ENCODE measurements around the gene STK32B.

STK32B gene

GRCh38 chr4:5515646-5516045 is 464.4 kb downstream of the STK32B start:
- no peaks in the 10 kb centered on the region for H3K36me3 ChIP-seq (ENCODE audit: control insufficient read depth in 2 of 2, insufficient read depth in 1 of 2, low read length in 2 of 2)
- no peaks in the 10 kb centered on the region for H3K4me1 ChIP-seq (ENCODE audit: control insufficient read depth, insufficient read depth, low read length)
- ChIA-PET POLR2A (no interaction called here), CTCF (interaction anchor here (0.6 kb wide), 1 partner anchor 21 kb away, joined by 3 read pairs; no protein-coding TSS in a partner anchor)
- H3K4me3 ChIP-seq (ENCODE audit: low read depth, low read length), result no peak overlapping the region
- H3K9me3 ChIP-seq (ENCODE audit: control insufficient read depth, insufficient read depth, low read depth, low read length), result no peaks in the 10 kb centered on the region
- H3K27ac ChIP-seq (ENCODE audit: extremely low read depth, low read depth, low read length), result no peak overlapping the region
- TF ChIP-seq ZNF292 (tag by site-specific recombination; IDR thresholded peaks at IDR 0.05; ENCODE audit: borderline replicate concordance, low read depth) (no peak), ZNF416 (tag by site-specific recombination; IDR thresholded peaks at IDR 0.05) (no peak), KLF16 (tag by site-specific recombination; IDR thresholded peaks at IDR 0.05) (no peak), ZNF114 (tag by site-specific recombination; IDR thresholded peaks at IDR 0.05) (no peak), ZBTB10 (tag by site-specific recombination; IDR thresholded peaks at IDR 0.05) (no peak), ZNF529 (tag by site-specific recombination; IDR thresholded peaks at IDR 0.05; ENCODE audit: insufficient replicate concordance) (no peak), MEIS1 (CRISPR knock-in tag; IDR thresholded peaks at IDR 0.05; ENCODE audit: borderline replicate concordance) (no peak), ATF2 (tag by site-specific recombination; IDR thresholded peaks at IDR 0.05; ENCODE audit: low read depth) (no peak), ZNF654 (tag by site-specific recombination; IDR thresholded peaks at IDR 0.05; ENCODE audit: low read depth) (no peak), ZNF394 (tag by site-specific recombination; IDR thresholded peaks at IDR 0.05; ENCODE audit: borderline replicate concordance) (no peak), ZNF24 (tag by site-specific recombination; IDR thresholded peaks at IDR 0.05) (no peak), FEZF1 (tag by site-specific recombination; IDR thresholded peaks at IDR 0.05) (no peak), ZNF629 (tag by site-specific recombination; IDR thresholded peaks at IDR 0.05) (no peak), ZNF670 (tag by site-specific recombination; IDR thresholded peaks at IDR 0.05; ENCODE audit: low read depth) (no peak), SP7 (tag by site-specific recombination; IDR thresholded peaks at IDR 0.05) (no peak), TCF7L2 (IDR thresholded peaks at IDR 0.05; ENCODE audit: borderline replicate concordance, low read depth, low read length) (no peak), RBAK (tag by site-specific recombination; IDR thresholded peaks at IDR 0.05) (no peak), PATZ1 (tag by site-specific recombination; IDR thresholded peaks at IDR 0.05) (no peak), ZNF664 (tag by site-specific recombination; IDR thresholded peaks at IDR 0.05) (no peak), ZNF501 (tag by site-specific recombination; IDR thresholded peaks at IDR 0.05) (no peak)

GRCh38 chr4:5517372-5517771 is 466.1 kb downstream of the STK32B start:
- H3K4me1 ChIP-seq (ENCODE audit: control insufficient read depth, insufficient read depth, low read length), result no peaks in the 10 kb centered on the region
- no peaks in the 10 kb centered on the region for H3K36me3 ChIP-seq (ENCODE audit: control insufficient read depth in 2 of 2, insufficient read depth in 1 of 2, low read length in 2 of 2)
- ChIA-PET POLR2A (no interaction called here), CTCF (no interaction called here)
- H3K4me3 ChIP-seq (ENCODE audit: low read depth, low read length), result no peak overlapping the region
- no peaks in the 10 kb centered on the region for H3K9me3 ChIP-seq (ENCODE audit: control insufficient read depth, insufficient read depth, low read depth, low read length)
- H3K27ac ChIP-seq (ENCODE audit: extremely low read depth, low read depth, low read length), result no peak overlapping the region
- TF ChIP-seq ZNF626 (tag by site-specific recombination; IDR thresholded peaks at IDR 0.05), result no peak
- TF ChIP-seq SCRT2 (tag by site-specific recombination; IDR thresholded peaks at IDR 0.05), result no peak
- TF ChIP-seq ZSCAN30 (tag by site-specific recombination; IDR thresholded peaks at IDR 0.05), result no peak
- no peak for TF ChIP-seq SP2 (tag by site-specific recombination; IDR thresholded peaks at IDR 0.05)
- no peak for TF ChIP-seq ZNF830 (tag by site-specific recombination; IDR thresholded peaks at IDR 0.05; ENCODE audit: low read depth)
- no peak for TF ChIP-seq ZNF10 (tag by site-specific recombination; IDR thresholded peaks at IDR 0.05)
- TF ChIP-seq ZNF423 (tag by site-specific recombination; IDR thresholded peaks at IDR 0.05), result no peak
- no peak for TF ChIP-seq ZNF248 (tag by site-specific recombination; IDR thresholded peaks at IDR 0.05)
- no peak for TF ChIP-seq ZNF394 (tag by site-specific recombination; IDR thresholded peaks at IDR 0.05; ENCODE audit: borderline replicate concordance)
- no peak for TF ChIP-seq ZBTB49 (tag by site-specific recombination; IDR thresholded peaks at IDR 0.05; ENCODE audit: low read depth)

All from HEK293 (cell line).